GM12892 (cell line): ENCODE measurements around the gene GALNT18.

Experiments used
- DNase-seq: peaks from one replicate; pipeline ENCODE4 v3.0.0; 2011; ENCODE audit not compliant: insufficient read length
- FAIRE-seq: peaks from 2 replicates; lab custom pipeline; 2011; peaks lifted over from hg19 to GRCh38; lab: Jason Lieb, UNC
- POLR2A ChIP-seq: IDR thresholded peaks from 2 replicates; pipeline ENCODE4 v1.6.1; 2011; ENCODE audit warnings: low read depth, low read length, control low read depth
- POLR2AphosphoS5 ChIP-seq: IDR thresholded peaks from 2 replicates; pipeline ENCODE4 v1.6.1; 2011; ENCODE audit warnings: low read depth, low read length, control low read depth
- TAF1 ChIP-seq: IDR thresholded peaks from 2 replicates; pipeline ENCODE4 v1.6.1; 2011; ENCODE audit warnings: low read depth, mild to moderate bottlenecking, control low read depth, low read length, borderline replicate concordance

The GALNT18 gene

DNA sequence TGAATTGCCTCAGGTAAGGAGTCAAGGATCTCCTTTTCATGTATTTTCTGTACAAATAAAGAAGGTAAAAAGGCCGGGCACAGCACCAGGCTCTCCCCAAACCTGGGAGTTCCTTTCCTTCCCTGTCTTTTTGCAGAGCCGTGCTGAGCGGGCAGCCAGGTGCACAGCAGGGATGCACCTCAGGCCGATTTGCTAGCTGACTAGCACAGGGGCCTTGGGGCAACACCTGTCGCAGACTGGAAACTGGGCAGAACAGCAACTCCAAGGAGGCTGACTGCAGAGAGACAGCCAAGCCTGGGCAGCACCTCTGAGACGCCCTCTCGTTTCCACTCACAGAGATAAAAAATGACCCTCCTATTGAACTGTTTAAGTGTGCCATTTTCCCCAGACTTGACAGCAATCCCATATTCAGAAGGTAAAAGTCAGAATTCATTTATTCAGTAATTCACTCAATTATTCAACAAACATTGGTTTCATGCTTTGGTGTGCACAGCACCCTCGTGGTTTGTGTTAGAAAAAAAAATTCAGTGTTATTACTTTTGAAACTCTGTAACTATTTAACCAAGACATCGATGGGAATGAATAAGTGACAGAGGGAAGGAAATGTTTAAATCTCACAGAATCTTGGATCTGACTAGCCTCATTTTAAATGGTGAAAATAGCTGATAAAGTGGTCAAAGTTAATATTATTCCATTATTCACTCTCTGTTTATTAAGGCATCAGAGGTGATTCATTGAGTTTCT, 120.9 kb downstream of the GALNT18 start:
- TF ChIP-seq POLR2A (no peak), POLR2AphosphoS5 (no peak), TAF1 (no peak)

DNA sequence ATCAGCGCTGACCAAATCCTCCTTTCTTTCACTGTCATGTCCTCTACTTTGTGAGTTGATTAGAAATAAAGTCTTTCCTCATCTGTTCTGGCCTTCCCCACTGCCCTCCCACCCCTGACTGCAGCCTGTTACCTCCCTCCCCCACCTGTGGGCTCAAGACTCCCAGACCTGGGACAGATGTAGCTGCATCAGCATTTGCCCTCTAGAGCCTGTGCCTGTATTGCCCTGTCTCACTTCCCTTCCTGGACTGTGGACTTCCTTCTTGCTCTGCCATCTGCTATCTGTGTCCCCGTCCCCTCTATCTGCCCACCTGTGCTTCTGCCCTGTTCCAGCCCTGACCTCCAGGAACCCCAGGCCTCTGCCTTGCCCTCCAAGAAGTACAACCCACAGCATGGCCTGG, 122.5 kb downstream of the GALNT18 start:
- FAIRE-seq = no peak
- TF ChIP-seq POLR2A (no peak), TAF1 (no peak), POLR2AphosphoS5 (no peak)
- DNase-seq = no peak

More for the DNA sequence above, 120.9 kb downstream of the GALNT18 start:
- no peak for FAIRE-seq
- DNase-seq = no peak

DNA sequence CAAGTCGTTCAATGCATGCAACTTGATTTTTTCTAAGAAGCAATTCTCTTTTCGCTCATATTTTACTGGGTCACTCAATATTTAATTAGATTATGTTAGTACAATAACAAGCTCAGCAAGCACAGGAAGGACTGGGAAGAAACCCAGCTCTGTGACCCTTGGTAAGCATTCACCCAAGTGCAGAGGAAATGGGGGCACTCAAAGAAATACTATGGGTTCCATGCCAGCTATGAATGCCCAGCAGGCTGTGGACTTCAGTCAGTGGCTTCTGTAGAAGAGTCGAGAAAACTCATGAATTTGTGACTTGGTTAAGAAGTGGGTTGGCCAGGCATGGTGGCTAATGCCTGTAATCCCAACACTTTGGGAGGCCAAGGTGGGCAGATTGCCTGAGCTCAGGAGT, 123.6 kb downstream of the GALNT18 start:
- no peak for DNase-seq

DNA sequence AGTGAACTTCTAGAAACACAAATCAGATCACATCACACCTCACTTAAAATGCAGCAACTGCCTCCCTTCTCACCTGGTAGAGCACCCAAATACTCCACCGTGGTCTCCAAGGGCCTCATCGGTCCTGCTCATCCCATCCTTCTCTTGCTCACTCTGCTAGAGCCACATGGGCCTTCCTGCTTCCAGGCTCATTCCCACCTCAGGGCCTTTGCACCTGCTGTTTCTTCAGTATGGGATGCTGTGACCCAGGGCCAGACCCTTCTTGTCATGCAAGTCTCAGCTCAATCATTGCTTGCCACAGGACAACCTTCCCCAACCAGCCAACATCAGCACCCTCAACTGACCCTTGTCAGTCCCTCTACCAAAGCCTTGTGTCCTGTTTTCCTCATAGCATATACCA, 124.9 kb downstream of the GALNT18 start:
- FAIRE-seq = no peak
- DNase-seq = no peak
- TF ChIP-seq POLR2AphosphoS5 (no peak), TAF1 (no peak), POLR2A (no peak)

More for the DNA sequence above, 123.6 kb downstream of the GALNT18 start:
- TF ChIP-seq TAF1 = no peak
- no peak for TF ChIP-seq POLR2A
- TF ChIP-seq POLR2AphosphoS5 = no peak
- no peak for FAIRE-seq

DNA sequence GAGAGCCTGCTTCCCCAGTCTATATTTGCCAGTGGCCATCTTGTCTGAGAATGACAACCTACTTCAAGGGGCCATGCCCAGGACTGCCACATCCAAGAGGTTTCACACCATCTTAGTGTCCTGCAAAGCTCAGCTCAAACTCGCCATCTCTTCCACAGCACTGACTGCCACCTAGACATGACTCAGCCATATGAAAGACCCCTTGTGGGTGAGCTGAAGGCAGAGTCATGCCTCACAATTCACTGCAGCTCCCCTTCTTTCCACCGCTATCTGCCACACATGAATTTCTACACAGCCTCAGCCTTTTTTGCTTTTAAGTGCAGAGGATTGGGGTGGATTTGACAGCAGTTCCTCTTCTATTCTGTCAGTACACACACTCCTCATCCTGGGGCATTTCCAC, 127.5 kb downstream of the GALNT18 start:
- no peak for FAIRE-seq

DNA sequence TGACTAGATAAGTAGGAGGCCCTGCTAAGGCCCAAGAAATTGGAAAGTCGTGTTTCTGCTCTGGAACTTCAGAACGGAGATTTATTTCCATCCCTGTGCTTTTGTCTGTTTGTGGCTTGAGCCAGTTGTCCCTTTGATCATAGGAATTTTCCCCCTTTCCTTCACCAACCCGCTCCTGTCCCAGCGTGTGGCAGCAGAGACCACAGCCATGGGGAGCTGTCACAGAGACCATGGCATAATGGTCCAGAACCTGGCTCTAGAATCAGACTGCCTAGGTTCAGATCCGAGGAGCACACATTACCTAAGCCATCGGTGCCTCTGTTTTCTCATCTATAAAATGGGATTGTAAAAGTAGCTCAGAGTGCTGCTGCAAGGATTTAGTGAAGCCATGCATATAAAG, 128.1 kb downstream of the GALNT18 start:
- DNase-seq = no peak
- TF ChIP-seq TAF1 = no peak
- TF ChIP-seq POLR2AphosphoS5 = no peak
- TF ChIP-seq POLR2A = no peak

More for the DNA sequence above, 127.5 kb downstream of the GALNT18 start:
- DNase-seq = no peak
- TF ChIP-seq TAF1 (no peak), POLR2AphosphoS5 (no peak), POLR2A (no peak)

DNA sequence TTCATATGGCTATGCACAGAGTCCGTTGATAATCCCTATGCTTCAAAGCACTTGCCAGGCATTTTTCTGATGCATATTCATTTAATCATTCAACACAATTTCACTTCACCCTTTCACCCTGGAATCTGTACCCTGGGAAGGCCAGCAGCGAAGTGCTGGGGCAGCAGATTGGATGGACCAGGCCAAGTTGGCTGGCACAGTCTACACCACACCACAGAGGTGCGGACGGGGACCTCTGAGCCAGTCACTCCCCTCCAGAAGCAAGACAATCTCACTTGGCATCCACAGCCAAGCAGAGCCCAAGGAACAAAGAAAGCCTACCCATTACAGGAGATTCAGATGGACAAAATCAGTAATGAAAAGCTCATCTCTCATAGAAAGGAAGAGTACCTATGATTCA, 130.2 kb downstream of the GALNT18 start:
- no peak for DNase-seq
- TF ChIP-seq POLR2A = no peak
- no peak for TF ChIP-seq POLR2AphosphoS5
- no peak for TF ChIP-seq TAF1
- FAIRE-seq = no peak

More for the DNA sequence above, 128.1 kb downstream of the GALNT18 start:
- no peak for FAIRE-seq

DNA sequence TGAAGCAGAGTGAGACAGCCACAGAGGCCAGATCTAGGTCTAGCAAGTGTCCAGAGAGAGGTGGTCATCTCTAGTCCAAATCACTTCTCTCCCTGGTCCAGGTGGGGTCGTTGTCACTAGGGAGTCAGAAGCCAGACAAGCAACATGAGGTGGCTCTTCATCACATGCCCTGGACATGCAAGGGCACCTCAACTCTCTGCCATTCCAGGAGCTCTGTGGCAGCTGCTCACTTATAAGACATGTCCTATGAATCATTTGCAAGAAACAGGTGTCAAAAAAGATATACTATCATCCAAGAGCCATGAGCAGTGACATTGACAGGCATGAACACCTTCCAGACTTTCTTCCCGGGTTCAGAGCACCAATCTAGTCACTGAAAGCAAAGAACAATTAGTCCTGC, 130.8 kb downstream of the GALNT18 start:
- TF ChIP-seq POLR2AphosphoS5 = no peak
- TF ChIP-seq TAF1 = no peak
- no peak for TF ChIP-seq POLR2A
- DNase-seq (no peak), FAIRE-seq (no peak)

DNA sequence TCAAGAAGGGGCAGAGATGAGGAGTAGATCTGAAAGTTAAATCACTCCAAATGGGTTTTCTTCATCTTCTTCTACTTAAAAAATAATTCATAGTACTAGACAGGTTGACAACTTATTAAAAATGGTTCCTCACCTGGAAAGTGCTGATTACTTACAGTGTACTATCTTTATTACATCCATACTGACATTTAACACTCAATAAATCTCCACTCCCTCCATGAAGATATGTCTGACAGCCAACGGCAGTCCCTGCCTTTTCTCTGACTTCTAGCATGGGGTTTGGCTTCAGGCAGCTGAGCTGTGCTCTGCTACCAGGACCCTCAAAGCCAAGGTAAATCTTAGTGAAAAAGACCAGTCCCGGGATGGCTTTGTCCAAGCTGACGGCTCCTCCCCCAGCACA, 135.4 kb downstream of the GALNT18 start:
- TF ChIP-seq POLR2AphosphoS5 (no peak), POLR2A (no peak), TAF1 (no peak)
- no peak for DNase-seq
- FAIRE-seq = no peak

DNA sequence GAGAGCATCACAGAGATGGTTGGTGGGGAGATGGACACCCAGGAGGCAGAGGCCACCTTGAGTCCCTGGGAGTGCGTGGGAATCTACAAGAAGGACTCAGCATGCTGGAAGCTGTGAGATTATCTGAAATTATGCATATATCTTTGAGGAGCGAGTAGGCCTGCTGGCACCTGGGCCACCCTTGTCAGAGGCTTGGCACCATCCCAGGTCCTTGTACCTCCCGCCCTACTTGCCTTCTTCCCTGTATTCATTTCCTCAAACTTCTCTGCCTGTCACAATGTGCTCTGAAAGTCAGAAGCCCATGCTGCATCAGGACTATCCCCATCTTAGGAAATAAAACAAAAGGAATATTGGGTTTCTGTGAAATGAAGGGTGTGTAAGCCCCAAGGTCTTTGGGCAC, 135.8 kb downstream of the GALNT18 start:
- no peak for TF ChIP-seq POLR2A
- TF ChIP-seq TAF1 = no peak
- TF ChIP-seq POLR2AphosphoS5 = no peak
- DNase-seq (no peak), FAIRE-seq (no peak)

DNA sequence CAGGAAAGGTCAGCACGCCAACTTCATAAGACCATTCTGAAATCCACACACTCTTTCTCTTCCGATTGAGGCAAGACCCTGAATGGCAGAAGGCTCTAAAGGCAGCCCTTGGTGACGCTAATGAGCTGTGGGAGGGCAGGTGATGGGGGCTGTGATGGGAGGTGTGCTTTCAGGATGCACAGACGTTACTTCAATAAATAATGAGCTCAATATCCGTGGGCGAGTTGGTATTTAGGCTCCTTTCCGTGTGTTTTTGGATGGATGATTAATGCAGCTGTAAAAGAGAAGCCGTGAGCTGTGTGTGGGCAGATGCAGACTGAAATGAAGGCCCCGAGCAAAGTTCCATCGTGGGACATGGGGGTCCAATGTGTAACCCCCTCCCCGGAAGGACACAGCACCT, 138.2 kb downstream of the GALNT18 start:
- DNase-seq = no peak
- no peak for FAIRE-seq
- TF ChIP-seq TAF1 (no peak), POLR2A (no peak), POLR2AphosphoS5 (no peak)

DNA sequence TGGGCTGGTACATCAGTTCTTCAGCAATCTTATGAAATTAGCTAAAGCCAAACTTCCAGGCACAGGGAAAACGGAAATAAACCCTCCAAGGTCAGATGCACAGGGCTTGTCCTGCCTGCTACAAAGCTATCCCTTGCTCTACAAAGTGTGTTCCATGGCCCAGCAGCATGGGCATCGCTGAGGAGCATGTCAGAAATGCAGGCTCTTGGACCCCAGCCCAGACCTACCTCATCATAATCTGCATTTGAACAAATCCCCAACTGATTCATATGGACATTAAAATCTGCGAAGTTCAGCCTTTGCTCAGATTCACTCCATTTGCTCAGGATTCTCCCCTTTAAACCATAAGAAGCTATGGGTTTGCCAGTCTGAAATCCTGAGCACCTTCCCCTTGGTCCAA, 139.1 kb downstream of the GALNT18 start:
- no peak for TF ChIP-seq POLR2A
- no peak for TF ChIP-seq POLR2AphosphoS5
- TF ChIP-seq TAF1 = no peak
- FAIRE-seq = no peak
- DNase-seq = no peak

DNA sequence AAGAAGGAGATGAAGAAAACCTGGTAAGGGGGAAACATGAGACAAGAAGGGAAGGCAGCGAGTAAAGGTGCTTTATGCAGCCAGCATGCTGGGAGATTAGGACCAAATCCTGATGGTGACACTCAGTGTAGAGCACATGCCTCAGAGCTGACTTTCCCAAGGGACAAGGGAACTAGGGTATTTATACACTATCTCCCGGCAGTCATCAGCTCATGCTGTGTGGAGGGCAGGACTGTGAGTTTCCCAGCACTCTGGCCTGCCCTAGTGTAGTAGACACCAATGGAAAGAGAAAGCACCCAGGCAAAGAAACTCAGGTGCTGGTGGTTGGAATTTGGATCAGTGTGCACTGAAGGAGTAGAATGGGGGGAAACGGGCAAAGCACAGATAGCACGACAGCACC, 140.4 kb downstream of the GALNT18 start:
- TF ChIP-seq POLR2A (no peak), POLR2AphosphoS5 (no peak), TAF1 (no peak)
- no peak for FAIRE-seq
- no peak for DNase-seq
